KMS-11 (cell line): ENCODE measurements around the gene ASIC5.
"Not testable (repeated sequence)": the region's sequence is repeated elsewhere in the genome, so short reads cannot be mapped to it uniquely, and the experiment has no call there.

Experiments
- H2AFZ ChIP-seq: fragments of 200-600 bp; sonication (generic); 2 replicates; pipeline ENCODE4 v1.6.1; 2016; ENCODE audit warnings: antibody characterized with exemption, mixed run types, low read depth
- H3K27ac ChIP-seq: fragments of 200-600 bp; sonication (generic); 2 replicates; pipeline ENCODE4 v1.6.1; 2016; ENCODE audit warnings: mild to moderate bottlenecking, mixed run types
- H3K27me3 ChIP-seq: fragments of 200-600 bp; sonication (generic); 2 replicates; pipeline ENCODE4 v1.6.1; 2017; ENCODE audit warnings: mild to moderate bottlenecking, low read depth, mixed run types, moderate library complexity; ENCODE audit not compliant: insufficient read depth
- H3K36me3 ChIP-seq: fragments of 200-600 bp; sonication (generic); 2 replicates; pipeline ENCODE4 v1.6.1; 2017; ENCODE audit warnings: mild to moderate bottlenecking, mixed run types; ENCODE audit not compliant: insufficient read depth
- H3K4me1 ChIP-seq: fragments of 200-600 bp; sonication (generic); 2 replicates; pipeline ENCODE4 v1.6.1; 2016; ENCODE audit warnings: mild to moderate bottlenecking, low read depth, mixed run types; ENCODE audit not compliant: poor library complexity, severe bottlenecking
- H3K4me2 ChIP-seq: fragments of 200-600 bp; sonication (generic); 2 replicates; pipeline ENCODE4 v1.7.0; 2016; ENCODE audit warnings: mild to moderate bottlenecking, mixed run types
- H3K4me3 ChIP-seq: fragments of 200-600 bp; sonication (generic); IDR thresholded peaks from 2 replicates; pipeline ENCODE4 v1.6.1; 2017; ENCODE audit warnings: low read depth, low read length, mixed read lengths; ENCODE audit not compliant: insufficient read depth
- H3K79me2 ChIP-seq: fragments of 200-600 bp; sonication (generic); 2 replicates; pipeline ENCODE4 v1.6.1; 2016; ENCODE audit warnings: low read depth, mixed run types; ENCODE audit not compliant: insufficient read depth
- H3K9ac ChIP-seq: fragments of 200-600 bp; sonication (generic); 2 replicates; pipeline ENCODE4 v1.6.1; 2016; ENCODE audit warnings: mild to moderate bottlenecking, mixed run types
- H4K20me1 ChIP-seq: fragments of 200-600 bp; sonication (generic); 2 replicates; pipeline ENCODE4 v1.6.1; 2016; ENCODE audit warnings: mild to moderate bottlenecking, mixed run types; ENCODE audit not compliant: insufficient read depth
- TF ChIP-seq, protein P1 (sequence below): fragments of 200-600 bp; sonication (generic); conservative IDR thresholded peaks from 2 replicates; pipeline ENCODE4 v1.6.1; 2017; ENCODE audit warnings: low read depth, mild to moderate bottlenecking, antibody characterized with exemption, low read length, moderate library complexity, mixed read lengths

Gene ASIC5

DNA sequence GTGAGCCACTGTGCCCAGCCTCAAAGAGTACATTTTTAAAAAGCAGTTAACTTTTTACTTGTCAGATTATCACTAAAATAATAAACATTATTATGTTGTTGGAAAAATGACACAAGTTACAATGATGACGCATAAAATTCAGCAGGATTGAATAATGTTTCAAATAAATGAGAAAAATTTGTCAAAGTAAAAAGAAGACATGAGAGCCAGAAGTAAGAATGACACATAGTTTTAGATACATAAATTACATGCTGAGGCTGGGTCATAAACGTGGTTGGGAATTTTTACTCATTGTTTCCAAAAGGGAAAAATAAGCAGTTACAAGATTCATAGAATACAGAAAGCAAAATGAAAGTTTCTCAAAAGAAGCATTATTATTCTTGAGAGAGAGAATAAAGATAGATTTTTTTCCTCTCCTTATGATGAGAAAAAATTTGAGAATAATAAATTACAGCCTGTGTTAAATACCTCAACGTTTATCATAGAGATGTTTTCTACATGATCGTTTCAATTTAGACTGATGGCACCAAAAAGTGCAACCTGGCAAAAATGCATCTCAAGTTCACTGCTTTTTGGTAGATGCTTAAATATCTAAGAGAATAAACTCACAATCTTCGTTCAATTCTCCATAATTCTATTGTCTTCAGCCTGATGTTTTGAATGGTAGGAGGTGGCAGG, 66.8 kb downstream of the ASIC5 start:
- no peaks in the 10 kb centered on the region for H3K79me2 ChIP-seq
- H3K27me3 ChIP-seq: no peaks in the 10 kb centered on the region
- no peak overlapping the region for H3K4me3 ChIP-seq
- TF ChIP-seq, protein P1, sequence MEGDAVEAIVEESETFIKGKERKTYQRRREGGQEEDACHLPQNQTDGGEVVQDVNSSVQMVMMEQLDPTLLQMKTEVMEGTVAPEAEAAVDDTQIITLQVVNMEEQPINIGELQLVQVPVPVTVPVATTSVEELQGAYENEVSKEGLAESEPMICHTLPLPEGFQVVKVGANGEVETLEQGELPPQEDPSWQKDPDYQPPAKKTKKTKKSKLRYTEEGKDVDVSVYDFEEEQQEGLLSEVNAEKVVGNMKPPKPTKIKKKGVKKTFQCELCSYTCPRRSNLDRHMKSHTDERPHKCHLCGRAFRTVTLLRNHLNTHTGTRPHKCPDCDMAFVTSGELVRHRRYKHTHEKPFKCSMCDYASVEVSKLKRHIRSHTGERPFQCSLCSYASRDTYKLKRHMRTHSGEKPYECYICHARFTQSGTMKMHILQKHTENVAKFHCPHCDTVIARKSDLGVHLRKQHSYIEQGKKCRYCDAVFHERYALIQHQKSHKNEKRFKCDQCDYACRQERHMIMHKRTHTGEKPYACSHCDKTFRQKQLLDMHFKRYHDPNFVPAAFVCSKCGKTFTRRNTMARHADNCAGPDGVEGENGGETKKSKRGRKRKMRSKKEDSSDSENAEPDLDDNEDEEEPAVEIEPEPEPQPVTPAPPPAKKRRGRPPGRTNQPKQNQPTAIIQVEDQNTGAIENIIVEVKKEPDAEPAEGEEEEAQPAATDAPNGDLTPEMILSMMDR: no peak
- H4K20me1 ChIP-seq: no peaks in the 10 kb centered on the region
- no peak overlapping the region for H3K9ac ChIP-seq
- H3K27ac ChIP-seq: no peak overlapping the region
- no peak overlapping the region for H3K4me2 ChIP-seq
- no peak overlapping the region for H2AFZ ChIP-seq
- H3K36me3 ChIP-seq: no peaks in the 10 kb centered on the region
- H3K4me1 ChIP-seq: no peaks in the 10 kb centered on the region

- H3K4me2 ChIP-seq, H2AFZ ChIP-seq, H3K36me3 ChIP-seq, H3K27ac ChIP-seq, H3K9ac ChIP-seq, H3K27me3 ChIP-seq, H3K4me3 ChIP-seq, H4K20me1 ChIP-seq, H3K4me1 ChIP-seq, H3K79me2 ChIP-seq: not testable (repeated sequence)
Measured at GRCh38 chr4:155797581-155797980, 68.5 kb downstream of the ASIC5 start.

- Histone ChIP-seq H3K9ac (no peak overlapping the region), H3K4me3 (no peak overlapping the region), H3K4me2 (no peak overlapping the region), H3K4me1 (no peaks in the 10 kb centered on the region), H3K79me2 (no peaks in the 10 kb centered on the region), H4K20me1 (no peaks in the 10 kb centered on the region), H3K27me3 (no peaks in the 10 kb centered on the region), H3K27ac (no peak overlapping the region), H3K36me3 (no peaks in the 10 kb centered on the region), H2AFZ (no peak overlapping the region)
- TF ChIP-seq, protein P1: peak; percentile 59
Measured at GRCh38 chr4:155795991-155796390, 70.1 kb downstream of the ASIC5 start.

- Histone ChIP-seq H4K20me1 (no peaks in the 10 kb centered on the region), H3K27me3 (no peaks in the 10 kb centered on the region), H3K79me2 (no peaks in the 10 kb centered on the region), H3K4me2 (no peak overlapping the region), H3K27ac (no peak overlapping the region), H3K4me1 (no peaks in the 10 kb centered on the region), H2AFZ (no peak overlapping the region), H3K4me3 (no peak overlapping the region), H3K9ac (no peak overlapping the region), H3K36me3 (no peaks in the 10 kb centered on the region)
- TF ChIP-seq, protein P1: no peak
Measured at GRCh38 chr4:155794589-155795236, 71.4 kb downstream of the ASIC5 start.

DNA sequence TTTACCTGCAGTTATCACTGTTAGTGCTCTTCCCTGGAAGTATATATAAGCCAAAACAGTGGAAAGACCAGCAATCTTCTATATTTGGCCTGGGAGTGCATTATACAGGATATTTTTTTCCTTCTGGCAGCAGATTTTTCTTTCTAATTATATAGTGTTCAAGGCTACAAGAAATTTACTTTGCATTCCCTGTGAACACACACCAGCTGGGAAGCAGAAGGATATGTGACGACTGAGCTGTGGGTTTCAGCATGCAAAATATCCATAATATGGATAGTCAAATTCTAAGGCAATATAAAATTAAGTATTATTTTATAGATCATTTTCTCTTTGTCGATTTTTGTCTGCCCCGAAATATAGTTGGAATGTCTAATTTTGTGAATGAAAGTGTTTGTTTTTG, 76.1 kb downstream of the ASIC5 start:
- Histone ChIP-seq H3K79me2 (no peaks in the 10 kb centered on the region), H3K9ac (no peak overlapping the region), H3K4me1 (peaks cover 10% of the 10 kb centered on the region), H3K36me3 (no peaks in the 10 kb centered on the region), H2AFZ (no peak overlapping the region), H3K27ac (no peak overlapping the region), H4K20me1 (no peaks in the 10 kb centered on the region), H3K4me3 (no peak overlapping the region), H3K4me2 (no peak overlapping the region), H3K27me3 (no peaks in the 10 kb centered on the region)
- TF ChIP-seq, protein P1: no peak
